GM19023 (cell line): ENCODE results near the gene NAA25.

ENCODE experiments used
- ATAC-seq: cut with Tn5 transposase; IDR thresholded peaks from one replicate; pipeline ENCODE4 v1.9.1; 2021; ENCODE audit warnings: mild to moderate bottlenecking, moderate library complexity; ENCODE audit not compliant: unreplicated experiment

NAA25 gene

DNA sequence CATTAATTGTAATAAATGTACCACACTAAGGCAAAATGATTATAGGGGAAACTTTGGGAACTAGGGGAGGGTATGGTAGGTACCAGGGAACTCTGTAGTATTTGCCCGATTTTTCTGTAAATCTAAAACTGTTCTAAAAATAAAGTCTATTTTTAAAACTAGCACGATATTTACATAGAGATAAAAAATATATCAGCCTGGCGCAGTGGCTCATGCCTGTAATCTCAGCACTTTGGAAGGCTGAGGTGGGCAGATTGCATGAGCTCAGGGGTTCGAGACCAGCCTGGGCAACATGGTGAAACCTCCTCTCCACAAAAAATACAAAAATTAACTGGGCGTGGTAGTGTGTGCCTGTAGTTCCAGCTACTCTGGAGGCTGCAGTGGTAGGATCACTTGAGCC lies 128.0 kb downstream of the NAA25 start:
- ATAC-seq: no peak

DNA sequence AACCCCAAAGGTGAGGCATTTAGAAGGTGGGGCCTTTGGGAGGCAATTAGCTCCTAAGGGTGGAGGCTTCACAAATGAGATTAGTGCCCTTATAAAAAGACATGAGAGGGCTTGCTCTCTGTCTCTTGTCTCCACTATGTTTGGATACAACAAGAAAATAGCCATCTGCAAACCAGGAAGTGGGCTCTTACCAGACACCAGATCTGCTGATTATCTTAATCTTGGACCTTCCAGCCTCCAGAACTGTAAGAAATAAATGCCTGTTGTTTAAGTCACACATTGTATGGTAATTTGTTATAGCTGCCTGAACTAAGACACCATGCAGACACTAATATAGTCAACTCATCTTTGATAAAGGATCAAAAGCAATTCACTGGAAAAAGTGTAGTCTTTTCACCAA lies 130.0 kb downstream of the NAA25 start:
- ATAC-seq: no peak

- no peak for ATAC-seq
Measured at GRCh38 chr12:111976860-111977259, 131.7 kb downstream of the NAA25 start.
